GM19025 (cell line): ENCODE results near the gene MYCBP2.
A peak's percentile ranks its signal among the peaks of the same experiment; 100 is the strongest.

Source experiments
- ATAC-seq: cut with Tn5 transposase; IDR thresholded peaks from one replicate; pipeline ENCODE4 v1.9.1; 2021; ENCODE audit warnings: mild to moderate bottlenecking, low read depth, moderate library complexity; ENCODE audit not compliant: unreplicated experiment

MYCBP2 gene

DNA sequence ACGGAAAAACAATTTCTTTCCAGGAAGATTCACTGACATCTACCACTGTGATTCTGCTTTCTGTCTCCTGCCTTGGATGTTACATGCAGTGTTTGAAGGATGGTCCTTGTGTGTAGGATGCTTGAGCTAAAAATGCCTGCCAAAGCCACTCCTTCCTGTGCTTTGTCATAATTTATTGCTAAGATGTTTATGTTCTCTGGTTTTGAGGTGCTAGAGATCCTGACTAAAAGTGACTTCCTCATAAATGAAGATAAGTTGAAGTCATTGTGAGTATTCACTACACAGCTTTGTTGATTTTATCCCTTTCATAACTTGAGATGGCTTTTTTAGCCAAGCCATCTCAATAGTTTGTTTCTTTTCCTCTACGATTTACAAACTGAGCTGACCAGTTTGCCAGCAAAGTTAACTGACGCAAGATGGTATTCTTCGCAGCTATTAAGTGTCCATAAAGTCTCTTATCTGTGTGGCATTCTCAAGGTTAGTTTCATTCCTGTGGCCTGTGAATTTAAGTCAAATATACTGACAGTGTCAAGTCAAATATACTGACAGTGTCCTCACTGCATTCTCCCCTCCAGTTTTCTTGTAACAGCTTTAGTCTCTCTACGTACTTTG lies 284.2 kb downstream of the MYCBP2 start:
- ATAC-seq: no peak

GRCh38 chr13:77040835-77041234 lies 286.1 kb downstream of the MYCBP2 start:
- ATAC-seq: no peak

DNA sequence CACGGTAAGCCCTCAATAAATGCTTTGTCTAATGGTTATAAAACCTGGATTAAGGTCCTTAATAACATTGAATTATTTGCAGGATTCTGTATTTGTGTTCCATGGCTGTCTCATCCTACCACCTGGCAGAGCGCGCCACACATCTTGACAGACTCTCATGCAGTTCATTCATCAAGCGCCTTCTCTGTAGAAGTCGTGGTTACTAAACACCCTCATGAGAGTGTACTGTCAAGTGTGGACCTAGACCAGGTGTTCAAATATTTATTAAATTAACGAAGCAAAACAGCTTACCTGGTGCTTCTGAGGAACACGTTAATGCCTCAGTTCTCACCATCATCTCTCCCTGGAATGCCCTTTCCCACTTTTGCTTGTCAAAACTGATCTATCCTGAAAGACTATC lies 286.8 kb downstream of the MYCBP2 start:
- ATAC-seq: no peak

DNA sequence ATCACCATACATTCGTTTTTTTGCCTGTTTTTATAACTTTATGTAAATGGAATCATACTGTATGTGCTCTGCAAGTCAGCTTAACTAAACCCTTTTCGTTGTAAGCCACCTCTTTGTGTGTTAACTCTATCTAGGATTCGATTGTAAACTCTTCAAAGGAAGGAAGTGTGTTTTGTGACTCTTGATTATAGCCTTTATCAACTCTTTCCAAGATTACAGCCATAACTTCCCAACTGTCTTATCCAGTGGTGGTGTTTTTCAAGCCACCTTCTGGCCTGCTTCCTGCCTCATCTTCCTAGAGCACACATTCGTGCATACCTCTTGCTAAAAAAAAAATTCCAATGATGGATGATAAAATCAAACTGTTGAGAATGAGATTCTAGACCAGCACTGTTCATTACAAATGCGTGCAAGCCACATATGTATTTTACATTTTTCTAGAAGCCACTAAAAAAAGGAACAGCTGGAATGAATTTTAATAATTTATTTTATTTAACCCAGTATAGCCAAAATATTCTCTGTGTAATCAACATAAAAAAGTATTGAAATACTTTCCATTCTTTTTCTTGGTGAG lies 287.9 kb downstream of the MYCBP2 start:
- ATAC-seq: no peak

GRCh38 chr13:77036279-77036678 lies 290.6 kb downstream of the MYCBP2 start:
- ATAC-seq: no peak

- no peak for ATAC-seq
Observed at GRCh38 chr13:77034881-77035280, 292.0 kb downstream of the MYCBP2 start.

DNA sequence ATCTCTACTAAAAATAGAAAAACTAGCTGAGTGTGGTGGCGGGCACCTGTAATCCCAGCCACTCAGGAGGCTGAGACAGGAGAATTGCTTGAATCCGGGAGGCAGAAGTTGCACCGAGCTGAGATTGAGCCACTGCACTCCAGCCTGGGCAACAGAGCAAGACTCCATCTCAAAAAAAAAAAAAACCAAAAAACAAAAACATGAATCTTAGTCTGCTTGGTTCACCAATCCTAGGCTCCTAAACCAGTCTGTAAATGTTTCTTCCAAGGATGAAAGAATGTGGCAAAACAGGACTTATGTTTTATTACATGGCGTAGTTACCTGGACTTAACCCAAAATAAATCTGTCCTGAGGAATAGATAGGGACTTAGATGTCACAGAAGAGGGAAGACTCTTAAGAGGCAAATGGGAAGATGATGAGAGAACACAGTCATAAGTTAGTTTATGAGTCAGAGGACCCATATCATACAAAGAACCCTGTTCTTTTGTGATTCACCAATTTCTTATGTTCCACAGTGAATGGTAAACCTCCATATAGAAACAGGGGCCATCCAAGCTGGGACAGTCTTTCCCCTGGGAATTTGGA lies 293.1 kb downstream of the MYCBP2 start:
- ATAC-seq: no peak

DNA sequence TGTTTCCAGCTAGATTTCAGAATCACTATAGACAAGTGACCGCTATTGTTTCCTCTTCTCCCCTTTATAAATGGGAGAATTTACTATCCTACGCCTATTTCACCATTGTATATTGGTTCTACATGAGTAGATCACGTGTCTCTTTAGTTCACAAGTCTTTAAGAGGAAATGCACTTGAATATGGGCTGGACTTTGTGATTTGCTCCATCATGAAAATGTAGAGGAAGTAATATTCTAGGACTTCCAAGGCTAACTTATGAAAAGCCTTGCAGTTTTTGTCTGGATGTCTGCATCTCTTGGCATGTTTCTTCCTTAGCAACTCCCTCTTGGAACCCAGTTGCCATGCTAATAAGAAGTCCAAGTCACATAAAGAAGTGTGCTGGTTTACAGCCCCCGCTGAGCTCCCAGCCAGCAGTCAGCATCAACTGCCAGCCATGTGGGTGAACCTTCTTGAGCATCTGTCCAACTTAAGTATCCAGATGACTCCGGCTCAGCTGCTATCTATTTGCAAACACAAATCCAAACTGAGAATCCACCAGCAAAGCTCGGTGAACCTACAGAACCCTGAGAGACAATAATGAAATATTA lies 295.1 kb downstream of the MYCBP2 start:
- no peak for ATAC-seq

DNA sequence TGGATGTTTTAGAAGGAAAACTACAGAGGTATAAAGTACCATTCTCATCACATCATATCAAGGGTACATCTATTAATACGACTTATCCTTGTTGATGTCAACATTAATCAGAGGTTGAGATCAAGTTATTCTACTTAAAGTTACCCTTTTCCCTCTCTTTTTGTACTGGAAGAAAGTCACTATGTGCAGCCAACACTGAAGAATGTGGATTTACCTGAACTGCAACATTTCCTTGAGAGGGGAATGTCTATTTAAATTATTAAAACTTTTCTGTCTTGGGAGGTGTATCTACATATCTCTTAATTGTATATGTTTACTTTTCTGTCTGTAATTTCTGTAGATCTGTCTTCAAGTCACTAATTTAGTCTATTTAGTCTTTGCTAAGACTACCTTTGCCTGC lies 297.5 kb downstream of the MYCBP2 start:
- no peak for ATAC-seq

DNA sequence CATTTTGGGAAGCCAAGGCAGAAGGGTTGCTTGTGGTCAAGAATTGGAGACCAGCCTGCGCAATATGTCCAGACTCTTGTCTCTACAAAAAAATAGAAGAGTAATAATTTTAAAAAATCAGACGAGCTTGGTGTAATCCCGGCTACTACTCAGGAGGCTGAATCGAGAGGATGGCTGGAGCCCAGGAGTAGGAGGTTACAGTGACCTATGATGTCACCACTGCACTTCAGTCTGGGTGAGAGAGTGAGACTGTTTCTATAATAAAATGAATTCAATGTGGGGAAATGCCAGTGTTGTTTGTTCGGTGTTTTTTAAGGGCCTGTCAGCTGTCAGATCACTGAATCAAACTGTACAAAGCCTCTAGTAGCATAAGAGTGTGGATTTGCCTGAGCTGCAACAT lies 298.7 kb downstream of the MYCBP2 start:
- no peak for ATAC-seq

- ATAC-seq: peak; percentile 53
Observed at GRCh38 chr13:77026861-77027621, 299.9 kb downstream of the MYCBP2 start, which contains the start of gene FBXL3. FBXL3 (minus strand) TSS chr13:77027159; CDS start chr13:77021860, 5,299 bp downstream.

DNA sequence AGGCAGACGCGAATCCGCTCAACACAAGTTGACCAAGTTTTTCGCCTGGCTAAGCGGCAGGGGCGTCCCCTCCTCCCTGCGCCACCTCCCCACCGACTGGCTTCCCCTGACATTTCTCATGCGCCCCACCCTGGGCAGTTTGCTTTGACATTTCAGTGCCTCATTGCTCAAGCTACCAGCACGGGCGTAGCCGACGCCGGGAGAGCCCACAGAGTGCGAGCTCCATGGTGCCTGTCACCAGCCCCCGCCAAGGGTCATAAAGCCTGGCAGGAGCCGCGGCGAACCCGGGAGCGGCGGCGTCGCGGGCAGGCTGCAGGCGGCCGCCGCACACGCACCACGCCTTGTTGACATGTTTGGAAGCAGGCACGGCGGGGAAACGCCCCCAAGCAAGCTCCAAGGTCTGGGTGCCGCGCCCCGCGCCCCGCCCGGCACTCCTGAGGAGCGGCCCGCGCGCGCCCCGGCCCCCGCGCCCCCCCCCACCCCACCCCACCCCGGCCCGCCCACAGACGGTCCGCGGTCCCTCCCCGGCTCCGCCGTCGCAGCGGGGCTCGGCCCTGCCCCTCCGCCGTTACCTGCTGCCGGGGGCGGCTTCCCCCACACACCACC lies 300.5 kb downstream of the MYCBP2 start:
- peak; percentile 50 for ATAC-seq

- no peak for ATAC-seq
Observed at GRCh38 chr13:77022341-77022740, 304.6 kb downstream of the MYCBP2 start.

DNA sequence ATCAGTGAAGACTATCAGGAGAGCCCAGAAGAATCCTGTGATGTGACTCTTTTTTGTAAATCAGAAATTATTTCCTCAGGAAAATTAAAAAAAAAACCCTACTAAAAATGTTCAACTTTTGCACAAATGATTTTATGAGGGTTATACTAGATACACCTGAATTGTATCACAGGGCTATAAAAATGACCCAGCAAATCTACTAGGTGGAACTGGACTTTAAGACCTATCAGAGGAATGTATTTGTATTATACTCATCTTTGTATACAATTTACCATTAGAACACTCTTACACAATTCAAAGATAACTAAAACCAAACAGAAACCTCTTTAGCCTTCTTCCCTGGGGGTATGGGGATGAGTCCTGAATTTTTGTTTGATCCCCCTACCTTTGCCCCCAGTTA lies 307.1 kb downstream of the MYCBP2 start:
- no peak for ATAC-seq

- no peak for ATAC-seq
Observed at GRCh38 chr13:77016888-77017623, 309.8 kb downstream of the MYCBP2 start.

DNA sequence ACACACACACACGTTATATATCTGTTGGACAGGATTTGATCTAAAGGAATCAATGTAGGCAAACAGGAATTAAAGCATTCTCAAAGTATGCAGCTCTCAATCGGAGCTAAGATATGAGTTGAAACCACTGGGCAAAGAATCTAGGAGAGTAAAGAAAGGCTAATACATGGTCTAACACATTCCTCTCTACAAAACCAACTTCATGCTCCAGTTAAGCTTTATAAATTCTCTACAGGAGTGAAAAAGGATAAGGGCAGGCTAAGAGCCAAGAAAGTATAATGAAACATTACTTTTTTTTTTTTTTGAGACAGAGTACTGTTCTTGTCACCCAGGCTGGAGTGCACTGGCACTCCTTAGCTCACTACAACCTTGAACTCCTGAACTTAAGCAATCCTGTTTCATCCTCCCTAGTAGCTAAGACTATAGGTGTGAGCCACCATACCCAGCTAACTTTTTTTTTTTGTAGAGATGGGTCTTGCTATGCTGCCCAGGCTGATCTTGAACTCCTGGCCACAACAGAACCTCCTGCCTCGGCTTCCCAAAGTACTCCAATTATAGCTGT lies 310.6 kb downstream of the MYCBP2 start:
- no peak for ATAC-seq

- ATAC-seq: no peak
Observed at GRCh38 chr13:77014906-77015685, 311.8 kb downstream of the MYCBP2 start.

- no peak for ATAC-seq
Observed at GRCh38 chr13:77013853-77014542, 312.9 kb downstream of the MYCBP2 start.
